ENCODE results near the gene LCNL1. TPM values are rescaled to one million over a fixed set of nuclear protein-coding genes. Genes with fewer than 3 reads are reported as not detected.

The LCNL1 gene
- total RNA-seq, 6 donors from 2014 or later, result 0.61 to 6.3 (median 1.8) TPM; not detected in 1

DNA sequence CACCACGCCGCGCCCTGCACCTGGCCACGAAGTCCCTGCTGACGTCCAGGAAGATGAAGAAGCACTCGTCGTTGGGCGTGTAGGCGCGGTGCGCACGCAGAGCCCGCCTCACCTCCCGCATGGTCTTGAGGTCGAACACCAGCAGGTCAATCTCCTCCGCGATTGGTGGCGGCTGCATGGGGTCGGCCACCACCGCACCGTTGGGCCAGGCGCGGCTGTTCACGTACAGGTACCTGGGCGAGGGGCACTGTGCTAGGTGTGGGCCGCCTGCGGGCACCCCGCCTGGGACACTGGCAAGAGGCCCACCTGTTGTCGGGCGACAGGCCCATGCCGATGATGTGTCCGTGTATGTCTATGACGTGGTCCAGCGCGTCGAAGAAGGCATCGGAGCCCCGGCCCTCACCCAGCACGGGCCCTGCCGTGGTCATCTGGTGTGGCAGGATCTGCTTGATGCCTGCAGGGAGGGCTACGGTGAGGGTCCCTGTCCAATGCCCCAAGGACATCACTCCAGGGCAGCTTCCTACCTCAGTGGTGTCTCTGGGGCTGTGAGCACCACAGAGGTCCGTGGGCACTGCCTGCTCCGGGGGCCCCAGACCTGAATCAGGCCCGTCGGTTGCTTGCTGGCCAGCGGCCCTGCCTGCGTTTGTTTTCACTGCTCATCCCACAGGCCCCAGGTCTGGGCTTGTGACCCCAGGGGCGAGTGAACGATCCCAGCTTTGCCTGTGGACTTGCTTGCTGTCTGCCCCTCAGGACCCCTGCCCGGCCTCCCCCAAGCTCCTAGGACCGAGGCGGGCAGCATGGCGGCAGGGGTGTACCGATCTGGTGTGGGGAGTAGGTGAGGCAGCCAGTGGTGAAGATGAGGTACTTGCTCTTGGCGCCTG lies 41.3 kb upstream of the LCNL1 start:
- ATAC-seq (ENCODE audit: low FRiP score in 2 of 2) (no peak), DNase-seq (peak; percentile 22 to 85)
- TF ChIP-seq POLR2AphosphoS5 (IDR thresholded peaks at IDR 0.05) (no peak), EP300 (IDR thresholded peaks at IDR 0.05) (no peak), POLR2A (IDR thresholded peaks at IDR 0.05) (no peak)
- TF ChIP-seq, protein P1, sequence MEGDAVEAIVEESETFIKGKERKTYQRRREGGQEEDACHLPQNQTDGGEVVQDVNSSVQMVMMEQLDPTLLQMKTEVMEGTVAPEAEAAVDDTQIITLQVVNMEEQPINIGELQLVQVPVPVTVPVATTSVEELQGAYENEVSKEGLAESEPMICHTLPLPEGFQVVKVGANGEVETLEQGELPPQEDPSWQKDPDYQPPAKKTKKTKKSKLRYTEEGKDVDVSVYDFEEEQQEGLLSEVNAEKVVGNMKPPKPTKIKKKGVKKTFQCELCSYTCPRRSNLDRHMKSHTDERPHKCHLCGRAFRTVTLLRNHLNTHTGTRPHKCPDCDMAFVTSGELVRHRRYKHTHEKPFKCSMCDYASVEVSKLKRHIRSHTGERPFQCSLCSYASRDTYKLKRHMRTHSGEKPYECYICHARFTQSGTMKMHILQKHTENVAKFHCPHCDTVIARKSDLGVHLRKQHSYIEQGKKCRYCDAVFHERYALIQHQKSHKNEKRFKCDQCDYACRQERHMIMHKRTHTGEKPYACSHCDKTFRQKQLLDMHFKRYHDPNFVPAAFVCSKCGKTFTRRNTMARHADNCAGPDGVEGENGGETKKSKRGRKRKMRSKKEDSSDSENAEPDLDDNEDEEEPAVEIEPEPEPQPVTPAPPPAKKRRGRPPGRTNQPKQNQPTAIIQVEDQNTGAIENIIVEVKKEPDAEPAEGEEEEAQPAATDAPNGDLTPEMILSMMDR (IDR thresholded peaks at IDR 0.05), result no peak
- Histone ChIP-seq H3K4me1 (peaks cover 15 to 33% (median 17%) of the 10 kb centered on the region in 4 donors), H3K4me3 (no peak overlapping the region), H3K27ac (no peak overlapping the region), H3K27me3 (no peaks in the 10 kb centered on the region), H3K36me3 (peaks cover 18 to 45% (median 40%) of the 10 kb centered on the region in 4 donors), H3K9me3 (no peaks in the 10 kb centered on the region)
- 96 to 100% methylated on average over 2 to 54 of the region's 55 CpGs for WGBS, 2 donors

DNA sequence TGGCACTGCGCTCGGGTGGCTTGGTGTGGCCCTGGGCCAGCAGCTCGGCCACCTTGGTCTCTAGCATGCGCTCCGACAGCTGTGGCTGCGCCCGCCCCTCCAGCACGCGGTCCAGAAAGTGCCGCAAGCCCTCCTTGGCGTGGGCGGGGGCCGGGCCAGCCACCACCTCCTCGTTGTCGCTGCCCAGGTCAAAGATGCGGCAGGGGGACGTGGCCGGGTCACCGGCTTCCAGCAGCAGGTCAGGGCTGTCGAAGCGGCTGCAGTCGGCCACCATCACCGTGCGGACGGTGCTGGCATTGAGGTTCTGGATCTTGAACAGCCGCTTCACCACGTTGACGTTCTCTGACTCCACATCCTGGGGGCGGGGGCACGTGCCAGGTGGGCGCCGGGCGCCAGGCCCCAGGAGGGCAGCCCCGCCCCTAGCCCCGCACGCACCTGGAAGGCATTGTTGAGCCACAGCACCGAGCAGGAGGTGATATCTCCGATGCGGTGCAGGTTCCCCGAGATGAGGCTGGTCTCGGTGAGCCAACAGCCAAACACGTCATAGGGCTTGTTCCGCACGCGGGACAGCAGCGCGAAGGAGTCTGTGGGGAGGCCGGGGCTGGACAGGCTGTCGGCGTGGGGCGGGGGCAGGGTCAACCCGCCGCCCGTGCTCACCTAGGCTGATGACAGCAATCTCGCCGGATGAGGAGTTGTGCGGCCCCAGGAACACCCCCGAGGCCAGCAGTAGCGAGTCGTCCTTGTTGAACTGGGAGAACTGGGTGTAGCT lies 40.5 kb upstream of the LCNL1 start:
- DNase-seq (peak; percentile 17 to 86), ATAC-seq (ENCODE audit: low FRiP score in 2 of 2) (no peak)
- Histone ChIP-seq H3K9me3 (no peaks in the 10 kb centered on the region), H3K4me1 (peaks cover 15 to 37% (median 17%) of the 10 kb centered on the region in 4 donors), H3K4me3 (peak overlapping the region in 1 of 4 donors; percentile 98), H3K36me3 (peaks cover 18 to 45% (median 40%) of the 10 kb centered on the region in 4 donors), H3K27ac (no peak overlapping the region), H3K27me3 (no peaks in the 10 kb centered on the region)
- WGBS, 2 donors, result 92 to 95% methylated on average over 15 to 57 of the region's 60 CpGs
- no peak for TF ChIP-seq POLR2A (IDR thresholded peaks at IDR 0.05)
- TF ChIP-seq, protein P1 (IDR thresholded peaks at IDR 0.05), result no peak
- no peak for TF ChIP-seq POLR2AphosphoS5 (IDR thresholded peaks at IDR 0.05)
- TF ChIP-seq EP300 (IDR thresholded peaks at IDR 0.05), result no peak

DNA sequence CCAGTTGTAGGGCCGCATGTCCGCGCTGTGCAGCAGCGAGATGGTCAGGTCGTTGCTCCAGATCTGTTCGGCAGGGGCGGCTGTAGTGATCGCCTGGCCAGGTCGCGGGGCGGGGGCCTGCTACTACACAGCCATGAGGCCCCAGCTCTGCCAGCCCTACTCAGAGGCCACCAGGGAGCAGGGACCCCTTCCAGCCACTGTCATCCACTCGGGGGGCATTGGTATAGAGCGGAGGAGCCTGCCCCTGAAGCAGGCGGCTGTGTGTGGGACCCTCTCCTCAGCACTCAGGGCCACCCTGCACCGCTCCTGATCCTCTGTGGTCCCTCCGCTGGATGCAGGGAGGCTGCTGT lies 39.9 kb upstream of the LCNL1 start:
- DNase-seq (peak; percentile 19 to 76), ATAC-seq (ENCODE audit: low FRiP score in 2 of 2) (no peak)
- no peak for TF ChIP-seq EP300 (IDR thresholded peaks at IDR 0.05)
- no peak for TF ChIP-seq POLR2AphosphoS5 (IDR thresholded peaks at IDR 0.05)
- TF ChIP-seq, protein P1 (IDR thresholded peaks at IDR 0.05), result no peak
- TF ChIP-seq POLR2A (IDR thresholded peaks at IDR 0.05), result no peak

DNA sequence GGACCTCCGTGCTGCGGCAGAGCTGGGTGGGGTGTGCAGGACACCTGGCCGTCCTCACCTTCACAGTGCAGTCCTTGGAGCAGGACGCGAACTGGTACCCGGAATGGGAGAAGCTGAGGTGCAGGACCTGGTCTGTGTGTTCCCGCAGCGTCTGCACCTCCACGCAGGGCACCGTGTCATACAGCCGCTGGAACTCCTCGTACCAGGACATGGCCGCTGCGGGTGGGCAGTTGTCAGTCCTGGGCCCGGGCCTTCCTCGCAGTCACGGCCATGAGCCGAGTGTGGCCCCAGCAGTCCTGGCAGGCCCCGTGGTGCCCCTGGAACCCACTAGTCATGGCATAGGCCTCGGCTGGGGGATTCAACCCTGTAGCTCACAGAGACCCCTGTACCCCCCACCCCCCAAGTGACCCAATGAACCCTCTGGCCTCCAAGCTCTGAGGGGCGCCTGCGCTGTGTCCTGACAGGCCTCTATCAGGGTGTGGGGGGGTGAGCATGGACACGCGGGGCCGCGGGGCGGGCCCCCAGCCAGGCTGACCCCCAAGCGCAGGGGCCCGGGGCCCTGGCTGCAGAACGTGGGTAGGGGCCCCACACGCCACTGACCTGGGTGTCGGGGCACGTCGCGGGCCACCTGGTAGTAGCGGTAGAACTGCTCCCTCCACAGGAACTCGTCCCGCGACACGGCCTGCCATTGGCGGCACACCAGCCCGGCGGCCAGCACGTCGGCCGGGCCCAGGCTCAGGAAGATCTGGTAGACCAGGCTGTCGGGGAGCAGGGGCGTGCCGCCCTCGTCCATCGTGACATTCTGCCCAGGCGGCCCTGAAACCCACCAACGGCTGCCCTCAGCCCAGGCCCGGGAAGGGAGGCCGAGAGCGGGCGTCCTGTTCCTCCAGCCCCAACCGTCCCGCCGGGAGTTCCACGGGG lies 39.2 kb upstream of the LCNL1 start:
- peaks cover 22 to 50% (median 26%) of the 10 kb centered on the region in 4 donors for H3K4me1 ChIP-seq
- H3K36me3 ChIP-seq, result peaks cover 18 to 45% (median 40%) of the 10 kb centered on the region in 4 donors
- peak overlapping the region; percentile 89 to 96 (median 92) for H3K27ac ChIP-seq
- TF ChIP-seq, protein P1 (IDR thresholded peaks at IDR 0.05), result no peak
- TF ChIP-seq POLR2AphosphoS5 (IDR thresholded peaks at IDR 0.05), result no peak
- TF ChIP-seq EP300 (IDR thresholded peaks at IDR 0.05), result no peak
- TF ChIP-seq POLR2A (IDR thresholded peaks at IDR 0.05), result no peak
- no peaks in the 10 kb centered on the region for H3K9me3 ChIP-seq
- H3K4me3 ChIP-seq, result peak overlapping the region; percentile 72 to 98 (median 90)
- H3K27me3 ChIP-seq, result no peaks in the 10 kb centered on the region
- WGBS, 2 donors, result 0% methylated on average over 15 of the region's 61 CpGs; no CpG with 5 or more reads in 1 of the 2 donors
- peak; percentile 35 to 82 for DNase-seq
- peak in 1 of 2 donors; percentile 7 for ATAC-seq (ENCODE audit: low FRiP score in 2 of 2)

More for the DNA sequence above, 39.9 kb upstream of the LCNL1 start:
- Histone ChIP-seq H3K9me3 (no peaks in the 10 kb centered on the region), H3K27ac (peak overlapping the region in 1 of 4 donors; percentile 90), H3K27me3 (no peaks in the 10 kb centered on the region), H3K4me1 (peaks cover 16 to 43% (median 19%) of the 10 kb centered on the region in 4 donors), H3K36me3 (peaks cover 18 to 45% (median 40%) of the 10 kb centered on the region in 4 donors), H3K4me3 (peak overlapping the region in 2 of 4 donors; percentile 72 to 98)
- WGBS, 2 donors, result 93 to 95% methylated on average over 4 to 13 of the region's 16 CpGs

All from upper lobe of left lung (tissue), 6 donors.